ENCODE data around the gene EYA2. TPM values are rescaled to one million over a fixed set of nuclear protein-coding genes. Genes with fewer than 3 reads are reported as not detected.

The EYA2 gene
- total and polyA plus RNA-seq, 2 donors (not counting 1 experiment from before 2014, with no cell fraction given) = 1.1 to 2.8 TPM

- Mint-ChIP-seq H3K27ac (peak overlapping the region; percentile 26), H3K9me3 (ENCODE audit: insufficient read depth) (no peaks in the 10 kb centered on the region), H3K27me3 (no peaks in the 10 kb centered on the region), H3K4me3 (no peak overlapping the region), H3K4me1 (peaks cover 5% of the 10 kb centered on the region)
- intact Hi-C loops (cut with micrococcal nuclease) = no loop called here
- Histone ChIP-seq H3K27ac (ENCODE audit: low read length in 2 of 2) (no peak overlapping the region), H3K4me2 (replicated peaks; ENCODE audit: low read depth, low read length, poor library complexity, severe bottlenecking) (no peak overlapping the region), H3K4me3 (ENCODE audit: control extremely low read depth in 1 of 5, extremely low read depth in 1 of 5, insufficient read depth in 1 of 5, low read depth in 2 of 5, low read length in 4 of 5) (no peak overlapping the region), H3K9me3 (ENCODE audit: control extremely low read depth in 1 of 3, control insufficient read depth in 2 of 3, insufficient read depth in 1 of 3, low read length in 2 of 3) (no peaks in the 10 kb centered on the region), H3K9ac (ENCODE audit: low read length) (no peak overlapping the region), H3K79me2 (ENCODE audit: control insufficient read depth, insufficient read depth, low read length) (peaks cover 43% of the 10 kb centered on the region), H3K27me3 (replicated peaks in 1 of 4; ENCODE audit: control extremely low read depth in 1 of 4, control insufficient read depth in 3 of 4, insufficient read depth in 4 of 4, low read length in 3 of 4) (no peaks in the 10 kb centered on the region), H3K4me1 (ENCODE audit: control insufficient read depth in 2 of 2, insufficient read depth in 2 of 2, low read length in 2 of 2) (no peaks in the 10 kb centered on the region), H4K20me1 (ENCODE audit: control insufficient read depth, insufficient read depth, low read length, poor library complexity, severe bottlenecking) (peaks cover 20% of the 10 kb centered on the region), H2AFZ (ENCODE audit: insufficient read depth, low read depth, low read length, poor library complexity, severe bottlenecking) (no peak overlapping the region), H3K36me3 (replicated peaks in 1 of 2; ENCODE audit: control extremely low read depth in 1 of 2, control insufficient read depth in 1 of 2, extremely low read depth in 1 of 2, insufficient read depth in 2 of 2, low read length in 1 of 2) (peaks cover 15 to 89% of the 10 kb centered on the region in 2 experiments)
- no peak for ATAC-seq (ENCODE audit: low read depth)
- POLR2A ChIA-PET = interaction anchor here (0.6 kb wide), 1 partner anchor 834 kb away, joined by 6 read pairs; no protein-coding TSS in a partner anchor
- TF ChIP-seq CTCF (IDR thresholded peaks at IDR 0.05) = no peak
- TF ChIP-seq EZH2 (IDR thresholded peaks at IDR 0.05; ENCODE audit: borderline replicate concordance, insufficient read depth, low read depth, low read length, poor library complexity, severe bottlenecking) = no peak
- WGBS (ENCODE audit: insufficient coverage) = 93% methylated on average over 4 of the region's 7 CpGs
- CTCF ChIA-PET = interaction anchor here (1.3 to 7.3 kb wide), 2 partner anchors 58 to 167 kb away, joined by 3 to 56 read pairs; no protein-coding TSS in a partner anchor
- no peak for DNase-seq
These were observed 322.3 kb downstream of the EYA2 start for GRCh38 chr20:47216819-47217410.

Measured in B cell (primary cell).